ENCODE measurements around the gene JAGN1.

GRCh38 chr3:9843715-9844438 lies 46.5 kb upstream of the JAGN1 start, which contains the start of gene RPUSD3:
- TF ChIP-seq POLR2A (IDR thresholded peaks at IDR 0.05; ENCODE audit: low read length) = peak; percentile 83
- TF ChIP-seq GATA1 (IDR thresholded peaks at IDR 0.05; ENCODE audit: low read depth, low read length) = no peak
